ENCODE results near the gene MGAT3.

MGAT3 gene

GRCh38 chr22:39534591-39535356, 78.0 kb downstream of the MGAT3 start:
- peak; percentile 86 for DNase-seq

GRCh38 chr22:39535357-39535725, 78.5 kb downstream of the MGAT3 start:
- DNase-seq = peak; percentile 27

GRCh38 chr22:39535831-39536449, 79.1 kb downstream of the MGAT3 start:
- DNase-seq = no peak

GRCh38 chr22:39536711-39537110, 79.9 kb downstream of the MGAT3 start:
- no peak for DNase-seq

- DNase-seq = no peak
These were observed 81.2 kb downstream of the MGAT3 start for GRCh38 chr22:39537975-39538374.
